IMR-90 (cell line): ENCODE results near the gene PCK2. TPM values are rescaled to one million over a fixed set of nuclear protein-coding genes. Genes with fewer than 3 reads are reported as not detected.

ENCODE experiments used
- ATAC-seq: fragments of 200-7000 bp; cut with Tn5 transposase; 2 replicates; pipeline ENCODE4 v1.9.1; 2020; ENCODE audit warnings: low read depth, mild to moderate bottlenecking, moderate library complexity
- BruUV-seq: library from RNA; stranded (reverse); fragments of 400-500 nt; replicated peaks from 2 replicates; lab custom pipeline; 2021; lab: Mats Ljungman, UMichigan
- CTCF ChIA-PET: fragments of 300-600 bp; formaldehyde crosslinking; extraction: SDS; loops from one replicate; lab custom pipeline; 2021; ENCODE audit warnings: antibody characterized with exemption; lab: Yijun Ruan, JAX
- POLR2A ChIA-PET: fragments of 300-600 bp; sonication (Branson Sonifier 250); formaldehyde crosslinking; loops from one replicate; lab custom pipeline; 2022; ENCODE audit warnings: antibody characterized with exemption; ENCODE audit not compliant: unreplicated experiment; lab: Charles Lee
- DNase-seq: peaks from one replicate; pipeline ENCODE4 v3.0.0; 2013
- H2AFZ ChIP-seq: replicated peaks from 2 replicates; pipeline ENCODE3; 2013; ENCODE audit warnings: low read length, mild to moderate bottlenecking; ENCODE audit not compliant: poor library complexity
- H2AK5ac ChIP-seq: 2 replicates; pipeline ENCODE4 v1.6.1; 2013; ENCODE audit warnings: low read depth, low read length, inconsistent platforms
- H2AK9ac ChIP-seq: replicated peaks from 2 replicates; pipeline ENCODE3; 2013; ENCODE audit warnings: mild to moderate bottlenecking, low read depth, low read length, moderate library complexity; ENCODE audit not compliant: poor library complexity
- H2BK120ac ChIP-seq: 2 replicates; pipeline ENCODE4 v1.6.1; 2013; ENCODE audit warnings: low read depth, low read length, inconsistent platforms
- H2BK15ac ChIP-seq: 3 replicates; pipeline ENCODE4 v1.6.1; 2013; ENCODE audit warnings: low read depth, low read length, inconsistent platforms
- H2BK20ac ChIP-seq: 2 replicates; pipeline ENCODE4 v1.6.1; 2013; ENCODE audit warnings: low read depth, mild to moderate bottlenecking, inconsistent platforms, low read length, moderate library complexity
- H2BK5ac ChIP-seq: 2 replicates; pipeline ENCODE4 v1.6.1; 2013; ENCODE audit warnings: mild to moderate bottlenecking, low read depth, low read length, inconsistent platforms; ENCODE audit not compliant: poor library complexity, severe bottlenecking
- H3K14ac ChIP-seq: replicated peaks from 2 replicates; pipeline ENCODE4 v1.6.1; 2013; ENCODE audit warnings: low read depth, low read length, inconsistent platforms
- H3K18ac ChIP-seq: 2 replicates; pipeline ENCODE4 v1.6.1; 2013; ENCODE audit warnings: low read depth, low read length, control low read depth
- H3K23ac ChIP-seq: 2 replicates; pipeline ENCODE4 v1.6.1; 2013; ENCODE audit warnings: low read depth, low read length, inconsistent platforms
- H3K27ac ChIP-seq: 2 replicates; pipeline ENCODE4 v1.5.1; 2013; ENCODE audit warnings: mild to moderate bottlenecking, control low read depth, low read length; ENCODE audit not compliant: insufficient read depth
- H3K27me3 ChIP-seq: 2 replicates; pipeline ENCODE4 v1.6.1; 2013; ENCODE audit warnings: low read length; ENCODE audit not compliant: control insufficient read depth, insufficient read depth
- H3K36me3 ChIP-seq: 2 replicates; pipeline ENCODE4 v1.6.1; 2013; ENCODE audit warnings: low read length, mixed read lengths; ENCODE audit not compliant: control insufficient read depth, insufficient read depth
- H3K4ac ChIP-seq: 2 replicates; pipeline ENCODE4 v1.6.1; 2013; ENCODE audit warnings: low read depth, low read length, inconsistent platforms
- H3K4me1 ChIP-seq: 2 replicates; pipeline ENCODE4 v1.6.1; 2013; ENCODE audit warnings: low read length, mixed read lengths; ENCODE audit not compliant: control insufficient read depth, insufficient read depth
- H3K4me2 ChIP-seq: 2 replicates; pipeline ENCODE4 v1.6.1; 2013; ENCODE audit warnings: low read depth, mild to moderate bottlenecking, control low read depth, low read length, moderate library complexity
- H3K4me3 ChIP-seq: 2 replicates; pipeline ENCODE4 v1.5.1; 2013; ENCODE audit warnings: low read depth, mild to moderate bottlenecking, control low read depth, low read length, moderate library complexity; ENCODE audit not compliant: insufficient read depth
- H3K56ac ChIP-seq: 2 replicates; pipeline ENCODE4 v1.6.1; 2013; ENCODE audit warnings: low read length, inconsistent platforms; ENCODE audit not compliant: insufficient read depth; ENCODE audit errors: extremely low read depth
- H3K79me1 ChIP-seq, 2 experiments: 2 replicates each; pipeline ENCODE4 v1.6.1; 2013; ENCODE audit warnings: low read length in 2 of 2, inconsistent platforms in 1 of 2, low read depth in 1 of 2
- H3K9ac ChIP-seq: 2 replicates; pipeline ENCODE4 v1.6.1; 2013; ENCODE audit warnings: low read depth, low read length, control low read depth
- H3K9me1 ChIP-seq: 2 replicates; pipeline ENCODE4 v1.6.1; 2013; ENCODE audit warnings: low read length, inconsistent platforms; ENCODE audit not compliant: insufficient read depth
- H3K9me3 ChIP-seq: 2 replicates; pipeline ENCODE4 v1.6.1; 2013; ENCODE audit warnings: low read length; ENCODE audit not compliant: control insufficient read depth, insufficient read depth
- H4K20me1 ChIP-seq: 2 replicates; pipeline ENCODE4 v1.6.1; 2013; ENCODE audit warnings: low read length, inconsistent platforms; ENCODE audit not compliant: insufficient read depth
- H4K5ac ChIP-seq: 2 replicates; pipeline ENCODE4 v1.6.1; 2013; ENCODE audit warnings: mild to moderate bottlenecking, low read depth, low read length, control low read depth
- H4K8ac ChIP-seq, 2 experiments: 2 replicates each; pipeline ENCODE4 v1.6.1; 2013; ENCODE audit warnings: low read depth in 2 of 2, low read length in 2 of 2, control low read depth in 1 of 2, inconsistent platforms in 1 of 2
- H4K91ac ChIP-seq: 2 replicates; pipeline ENCODE4 v1.6.1; 2013; ENCODE audit warnings: low read depth, low read length, inconsistent platforms; ENCODE audit not compliant: insufficient read depth
- BHLHE40 ChIP-seq: fragments of 150-350 bp; IDR thresholded peaks from 2 replicates; pipeline ENCODE4 v1.6.1; 2016; ENCODE audit warnings: mild to moderate bottlenecking, low read depth, low read length
- CEBPB ChIP-seq: IDR thresholded peaks from 2 replicates; pipeline ENCODE4 v1.6.1; 2012; ENCODE audit warnings: low read depth, low read length, improper control_type of control experiment
- CHD1 ChIP-seq: IDR thresholded peaks from 2 replicates; pipeline ENCODE4 v1.6.1; 2012; ENCODE audit warnings: low read depth, low read length, improper control_type of control experiment
- CTCF ChIP-seq: conservative IDR thresholded peaks from 2 replicates; pipeline ENCODE4 v1.5.1; 2012; ENCODE audit warnings: mild to moderate bottlenecking, low read depth, low read length, improper control_type of control experiment
- ELK1 ChIP-seq: fragments of 150-350 bp; IDR thresholded peaks from 2 replicates; pipeline ENCODE4 v1.6.1; 2016; ENCODE audit warnings: low read depth, mild to moderate bottlenecking, low read length, moderate library complexity, borderline replicate concordance
- FOS ChIP-seq: fragments of 150-350 bp; IDR thresholded peaks from 2 replicates; pipeline ENCODE4 v1.6.1; 2016; ENCODE audit warnings: low read depth, low read length
- MAFK ChIP-seq: IDR thresholded peaks from 2 replicates; pipeline ENCODE4 v1.6.1; 2012; ENCODE audit warnings: low read depth, low read length, improper control_type of control experiment
- MAZ ChIP-seq: IDR thresholded peaks from 2 replicates; pipeline ENCODE4 v1.6.1; 2012; ENCODE audit warnings: low read depth, mild to moderate bottlenecking, low read length, improper control_type of control experiment, moderate library complexity, borderline replicate concordance
- MXI1 ChIP-seq: IDR thresholded peaks from 2 replicates; pipeline ENCODE4 v1.6.1; 2012; ENCODE audit warnings: low read depth, mild to moderate bottlenecking, low read length, moderate library complexity, borderline replicate concordance
- NFE2L2 ChIP-seq: fragments of 150-350 bp; IDR thresholded peaks from 2 replicates; pipeline ENCODE4 v1.6.1; 2016; ENCODE audit warnings: low read depth, mild to moderate bottlenecking, low read length
- POLR2A ChIP-seq: IDR thresholded peaks from 2 replicates; pipeline ENCODE4 v1.6.1; 2012; ENCODE audit warnings: mild to moderate bottlenecking, low read depth, low read length
- RAD21 ChIP-seq: IDR thresholded peaks from 2 replicates; pipeline ENCODE4 v1.6.1; 2012; ENCODE audit warnings: low read length, improper control_type of control experiment
- RCOR1 ChIP-seq: IDR thresholded peaks from 2 replicates; pipeline ENCODE4 v1.6.1; 2012; ENCODE audit warnings: mild to moderate bottlenecking, low read length, improper control_type of control experiment; ENCODE audit not compliant: insufficient replicate concordance
- SMC3 ChIP-seq: fragments of 150-350 bp; IDR thresholded peaks from 2 replicates; pipeline ENCODE4 v1.6.1; 2016; ENCODE audit warnings: low read depth, mild to moderate bottlenecking, antibody characterized with exemption, low read length, moderate library complexity
- USF2 ChIP-seq: fragments of 150-350 bp; IDR thresholded peaks from 2 replicates; pipeline ENCODE4 v1.6.1; 2017; ENCODE audit warnings: mild to moderate bottlenecking, antibody characterized with exemption, low read length, low read depth
- WGBS, 2 experiments: methylation state at CpG; one replicate each; pipeline versions ENCODE4 v1.1.5 to v1.1.7; 2013; ENCODE audit warnings: missing lambda C conversion rate in 2 of 2; ENCODE audit not compliant: insufficient read length in 1 of 2; ENCODE audit errors: extremely low coverage in 2 of 2; 5-methylcytosine and 5-hydroxymethylcytosine counted together
- dilution Hi-C: fragments of 300-500 bp; cut with HindIII; formaldehyde crosslinking; loops from one replicate; pipeline ENCODE4 v1.14.3; 2018; ENCODE audit warnings: low sequenced_read_pairs; ENCODE audit not compliant: unreplicated experiment
- in situ Hi-C: fragments of 300-500 bp; cut with MboI; formaldehyde crosslinking; loops from 3 replicates; pipeline ENCODE4 v1.14.3; 2019; ENCODE audit warnings: low sequenced_read_pairs, inconsistent platforms, mixed read lengths
- intact Hi-C: fragments of 100-400 bp; cut with micrococcal nuclease; formaldehyde crosslinking; loops from 2 replicates; pipeline ENCODE4 v1.10.0; 2022
- polyA plus RNA-seq, 3 experiments: library from polyadenylated mRNA; depleted of rRNA; stranded (reverse); fragments of >200 nt; gene quantifications; 2 replicates each; pipeline ENCODE4 v1.2.3, GENCODE V29; 2012; ENCODE audit warnings: low replicate concordance in 1 of 3
- total RNA-seq: library from RNA; depleted of rRNA; stranded (reverse); fragments of >200 nt; gene quantifications from 2 replicates; pipeline ENCODE4 v1.2.3, GENCODE V29; 2012

Gene PCK2
- total and polyA plus RNA-seq, 2 of the 4 experiments (the other 2 are of a cell fraction) = 13.4 to 29.4 TPM

GRCh38 chr14:24087004-24087403 lies 7.1 kb upstream of the PCK2 start:
- dilution Hi-C loops = no loop called here
- Histone ChIP-seq H2AK9ac (no peak overlapping the region), H3K4ac (no peak overlapping the region), H3K23ac (no peak overlapping the region), H3K4me3 (no peak overlapping the region), H2BK5ac (no peak overlapping the region), H3K14ac (no peak overlapping the region), H3K4me1 (no peaks in the 10 kb centered on the region), H3K79me1 (no peaks in the 10 kb centered on the region), H4K91ac (no peak overlapping the region), H3K4me2 (no peak overlapping the region), H3K27ac (no peak overlapping the region), H3K9me3 (no peaks in the 10 kb centered on the region), H3K36me3 (no peaks in the 10 kb centered on the region), H2BK20ac (no peak overlapping the region), H2AK5ac (no peak overlapping the region), H3K56ac (no peak overlapping the region), H2AFZ (no peak overlapping the region), H2BK15ac (no peak overlapping the region), H4K8ac (no peak overlapping the region), H3K18ac (no peak overlapping the region), H2BK120ac (no peak overlapping the region), H4K20me1 (no peaks in the 10 kb centered on the region), H3K9ac (no peak overlapping the region), H4K5ac (no peak overlapping the region), H3K27me3 (peaks cover 41% of the 10 kb centered on the region), H3K9me1 (no peaks in the 10 kb centered on the region)
- DNase-seq = no peak
- POLR2A ChIA-PET = no interaction called here
- WGBS, 2 experiments = 20% methylated on average over 1 of the region's 1 CpG; no CpG with 5 or more reads in 1 of the 2 experiments
- TF ChIP-seq FOS = no peak
- no peak for TF ChIP-seq NFE2L2
- no peak for TF ChIP-seq RCOR1
- no peak for TF ChIP-seq SMC3
- no peak for TF ChIP-seq CEBPB
- no peak for TF ChIP-seq ELK1
- no peak for TF ChIP-seq MXI1
- TF ChIP-seq CHD1 = no peak
- TF ChIP-seq MAFK = no peak
- no peak for TF ChIP-seq POLR2A
- TF ChIP-seq MAZ = no peak
- TF ChIP-seq BHLHE40 = no peak
- TF ChIP-seq USF2 = no peak
- TF ChIP-seq RAD21 = no peak
- no peak for TF ChIP-seq CTCF
- BruUV-seq = no TSS peak
- in situ Hi-C loops = no loop called here
- CTCF ChIA-PET = interaction anchor here (1.7 kb wide), 1 partner anchor 28 kb away, joined by 6 read pairs; no protein-coding TSS in a partner anchor
- intact Hi-C loops = no loop called here
- ATAC-seq = no peak
